CD4-positive, alpha-beta T cell treated with Interleukin-2 at 100 ng/mL for 4 hours (primary cell): ENCODE measurements around the gene TMEM258.
A peak's percentile ranks its signal among the peaks of the same experiment; 100 is the strongest.

ENCODE experiments used
- DNase-seq: peaks from one replicate; pipeline ENCODE4 v3.0.0-alpha.2; 2020; ENCODE audit warnings: low spot score

Gene TMEM258

GRCh38 chr11:61792310-61793082 is at the start of gene TMEM258, which contains the start of gene FEN1:
Gene TMEM258 (minus strand): TSS chr11:61792599. CDS start chr11:61792558, 41 bp downstream.
Gene FEN1 (plus strand): TSS chr11:61792911. CDS start chr11:61795362, 2,451 bp downstream.
- DNase-seq = peak; percentile 84

GRCh38 chr11:61841636-61842527 is 49.5 kb upstream of the TMEM258 start:
- DNase-seq = no peak

GRCh38 chr11:61840371-61840770 is 48.0 kb upstream of the TMEM258 start:
- no peak for DNase-seq

GRCh38 chr11:61839742-61840141 is 47.3 kb upstream of the TMEM258 start:
- no peak for DNase-seq

- DNase-seq = no peak
Measured at GRCh38 chr11:61838921-61839320, 46.5 kb upstream of the TMEM258 start.

- no peak for DNase-seq
Measured at GRCh38 chr11:61838501-61838900, 46.1 kb upstream of the TMEM258 start.

GRCh38 chr11:61837411-61838005 is 45.1 kb upstream of the TMEM258 start:
- DNase-seq = no peak

GRCh38 chr11:61836193-61836592 is 43.8 kb upstream of the TMEM258 start:
- no peak for DNase-seq

GRCh38 chr11:61834278-61835048 is 42.1 kb upstream of the TMEM258 start:
- peak; percentile 45 for DNase-seq

GRCh38 chr11:61833926-61834277 is 41.5 kb upstream of the TMEM258 start:
- DNase-seq = no peak

GRCh38 chr11:61833471-61833870 is 41.1 kb upstream of the TMEM258 start:
- DNase-seq = no peak

- DNase-seq = no peak
Measured at GRCh38 chr11:61832754-61833153, 40.4 kb upstream of the TMEM258 start.

- DNase-seq = no peak
Measured at GRCh38 chr11:61832207-61832606, 39.8 kb upstream of the TMEM258 start.

- no peak for DNase-seq
Measured at GRCh38 chr11:61830237-61831105, 38.1 kb upstream of the TMEM258 start.

- no peak for DNase-seq
Measured at GRCh38 chr11:61829806-61830205, 37.4 kb upstream of the TMEM258 start.

GRCh38 chr11:61828629-61829407 is 36.4 kb upstream of the TMEM258 start:
- no peak for DNase-seq

- DNase-seq = no peak
Measured at GRCh38 chr11:61828379-61828628, 35.9 kb upstream of the TMEM258 start.

- peak; percentile 40 for DNase-seq
Measured at GRCh38 chr11:61827571-61828378, 35.4 kb upstream of the TMEM258 start, which contains the start of gene FADS2. Gene FADS2 (plus strand): TSS chr11:61828300. CDS start chr11:61828391, 91 bp downstream.

- no peak for DNase-seq
Measured at GRCh38 chr11:61826930-61827570, 34.7 kb upstream of the TMEM258 start.
